ENCODE data around the gene PTGDS. TPM values are rescaled to one million over a fixed set of nuclear protein-coding genes. Genes with fewer than 3 reads are reported as not detected.
A peak's percentile ranks its signal among the peaks of the same experiment; 100 is the strongest.

The PTGDS gene
- total and polyA plus RNA-seq, 4 donors: 0.23 to 15.2 (median 6.4) TPM

DNA sequence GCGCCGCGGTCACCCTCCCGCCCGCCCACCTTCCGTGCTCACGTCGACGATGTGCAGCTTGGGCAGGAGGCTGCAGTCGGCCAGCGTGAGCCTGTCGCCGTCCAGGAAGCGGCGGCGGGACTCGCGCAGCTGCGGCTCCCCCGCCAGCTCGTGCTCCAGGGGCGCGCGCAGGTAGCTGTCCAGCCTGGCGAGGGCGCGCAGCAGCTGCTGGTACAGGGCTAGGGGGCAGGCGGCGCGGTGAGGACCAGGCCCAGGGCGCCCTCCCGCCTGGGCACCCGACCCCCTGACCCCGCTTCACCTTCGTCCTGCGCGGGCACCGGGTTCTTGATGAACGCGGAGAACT is 17.6 kb downstream of the PTGDS start:
- WGBS: 39% methylated on average over 40 of the region's 40 CpGs
- peaks cover 7 to 32% (median 15%) of the 10 kb centered on the region in 4 donors for H3K4me1 ChIP-seq (ENCODE audit: control insufficient read depth in 4 of 4, insufficient read depth in 4 of 4, low read length in 3 of 4)

GRCh38 chr9:136995362-136995761 is 18.1 kb downstream of the PTGDS start:
- Histone ChIP-seq H3K4me1 (ENCODE audit: control insufficient read depth in 4 of 4, insufficient read depth in 4 of 4, low read length in 3 of 4) (peaks cover 7 to 32% (median 15%) of the 10 kb centered on the region in 4 donors), H3K9me3 (ENCODE audit: control insufficient read depth in 4 of 4, low read length in 3 of 4) (no peaks in the 10 kb centered on the region), H3K36me3 (ENCODE audit: control insufficient read depth in 4 of 4, insufficient read depth in 3 of 4, low read depth in 1 of 4, low read length in 3 of 4) (peaks cover 0 to 3% (median 0%) of the 10 kb centered on the region in 4 donors), H3K9ac (ENCODE audit: low read depth in 1 of 2, low read length in 2 of 2) (no peak overlapping the region), H3K4me3 (ENCODE audit: low read depth in 1 of 3, low read length in 3 of 3) (no peak overlapping the region), H3K27ac (ENCODE audit: low read depth in 1 of 2, low read length in 2 of 2) (no peak overlapping the region), H3K27me3 (ENCODE audit: control insufficient read depth in 4 of 4, insufficient read depth in 4 of 4, low read length in 3 of 4) (no peaks in the 10 kb centered on the region)
- no peak for TF ChIP-seq ZBTB33 (IDR thresholded peaks at IDR 0.05)
- WGBS: 28% methylated on average over 30 of the region's 30 CpGs
- no peak for DNase-seq (ENCODE audit: low spot score)

More for the DNA sequence above, 17.6 kb downstream of the PTGDS start:
- Histone ChIP-seq H3K27ac (ENCODE audit: low read depth in 1 of 2, low read length in 2 of 2) (no peak overlapping the region), H3K4me3 (ENCODE audit: low read depth in 1 of 3, low read length in 3 of 3) (no peak overlapping the region), H3K9me3 (ENCODE audit: control insufficient read depth in 4 of 4, low read length in 3 of 4) (no peaks in the 10 kb centered on the region), H3K9ac (ENCODE audit: low read depth in 1 of 2, low read length in 2 of 2) (no peak overlapping the region), H3K27me3 (ENCODE audit: control insufficient read depth in 4 of 4, insufficient read depth in 4 of 4, low read length in 3 of 4) (no peaks in the 10 kb centered on the region), H3K36me3 (ENCODE audit: control insufficient read depth in 4 of 4, insufficient read depth in 3 of 4, low read depth in 1 of 4, low read length in 3 of 4) (peaks cover 0 to 3% (median 0%) of the 10 kb centered on the region in 4 donors)
- DNase-seq (ENCODE audit: low spot score): no peak
- TF ChIP-seq TAF1 (conservative IDR thresholded peaks at IDR 0.05): no peak
- no peak for TF ChIP-seq SP1 (IDR thresholded peaks at IDR 0.05)
- TF ChIP-seq YY1 (IDR thresholded peaks at IDR 0.05): no peak
- TF ChIP-seq FOXA1 (IDR thresholded peaks at IDR 0.05): no peak
- no peak for TF ChIP-seq ATF3 (IDR thresholded peaks at IDR 0.05)
- TF ChIP-seq CTCF (IDR thresholded peaks at IDR 0.05; ENCODE audit: low read depth, low read length, missing input control): no peak
- no peak for TF ChIP-seq RAD21 (IDR thresholded peaks at IDR 0.05)

- no peak overlapping the region for H3K4me3 ChIP-seq (ENCODE audit: low read depth in 1 of 3, low read length in 3 of 3)
- H3K27me3 ChIP-seq (ENCODE audit: control insufficient read depth in 4 of 4, insufficient read depth in 4 of 4, low read length in 3 of 4): no peaks in the 10 kb centered on the region
- H3K9ac ChIP-seq (ENCODE audit: low read depth in 1 of 2, low read length in 2 of 2): no peak overlapping the region
- H3K27ac ChIP-seq (ENCODE audit: low read depth in 1 of 2, low read length in 2 of 2): peak overlapping the region in 1 of 2 donors; percentile 12
- H3K9me3 ChIP-seq (ENCODE audit: control insufficient read depth in 4 of 4, low read length in 3 of 4): no peaks in the 10 kb centered on the region
- H3K4me1 ChIP-seq (ENCODE audit: control insufficient read depth in 4 of 4, insufficient read depth in 4 of 4, low read length in 3 of 4): peaks cover 7 to 32% (median 15%) of the 10 kb centered on the region in 4 donors
- no peak for TF ChIP-seq MAX (IDR thresholded peaks at IDR 0.05)
- no peak for TF ChIP-seq NR2F2 (IDR thresholded peaks at IDR 0.05)
- no peak for TF ChIP-seq FOXA2 (IDR thresholded peaks at IDR 0.05)
- TF ChIP-seq JUND (IDR thresholded peaks at IDR 0.05): no peak
- no peak for TF ChIP-seq YY1 (IDR thresholded peaks at IDR 0.05)
- no peak for TF ChIP-seq FOXA1 (IDR thresholded peaks at IDR 0.05)
- no peak for TF ChIP-seq ZBTB33 (IDR thresholded peaks at IDR 0.05)
- TF ChIP-seq EGR1 (IDR thresholded peaks at IDR 0.05; ENCODE audit: low read depth in 2 of 2): no peak
- no peak for TF ChIP-seq REST (IDR thresholded peaks at IDR 0.05)
- TF ChIP-seq HNF4G (IDR thresholded peaks at IDR 0.05): no peak
- no peak for TF ChIP-seq HNF4A (conservative IDR thresholded peaks at IDR 0.05)
- TF ChIP-seq RXRA (IDR thresholded peaks at IDR 0.05): no peak
- no peak for TF ChIP-seq RAD21 (IDR thresholded peaks at IDR 0.05)
- 51% methylated on average over 12 of the region's 12 CpGs for WGBS
- DNase-seq (ENCODE audit: low spot score): no peak
- H3K36me3 ChIP-seq (ENCODE audit: control insufficient read depth in 4 of 4, insufficient read depth in 3 of 4, low read depth in 1 of 4, low read length in 3 of 4): peaks cover 0 to 3% (median 0%) of the 10 kb centered on the region in 4 donors
Measured at GRCh38 chr9:136995772-136996311, 18.5 kb downstream of the PTGDS start.
